Astrocyte (in vitro differentiated cells and primary cell): ENCODE measurements around the gene FGF9.

Experiments
- CTCF ChIP-seq: IDR thresholded peaks from 2 replicates; pipeline ENCODE4 v1.5.1; 2011; ENCODE audit warnings: low read depth, mild to moderate bottlenecking, inconsistent platforms, low read length, moderate library complexity; ENCODE audit not compliant: insufficient read depth
- EZH2 ChIP-seq: IDR thresholded peaks from 2 replicates; pipeline ENCODE4 v1.6.1; 2012; ENCODE audit warnings: mild to moderate bottlenecking, low read length, inconsistent platforms; ENCODE audit not compliant: insufficient read depth

- TF ChIP-seq CTCF, result no peak
- TF ChIP-seq EZH2, result no peak
Measured at GRCh38 chr13:21659087-21659486, 11.8 kb upstream of the FGF9 start.
